Neutrophil (primary cell): ENCODE measurements around the gene ADCY2.

ENCODE experiments used
- H3K27ac ChIP-seq: fragments of 200-600 bp; sonication (generic); 2 replicates; pipeline ENCODE4 v1.5.1; 2016; ENCODE audit warnings: mild to moderate bottlenecking, moderate library complexity
- H3K27me3 ChIP-seq: fragments of 200-600 bp; sonication (generic); 2 replicates; pipeline ENCODE4 v1.6.0; 2016; ENCODE audit warnings: mild to moderate bottlenecking
- H3K36me3 ChIP-seq: fragments of 200-600 bp; sonication (generic); 2 replicates; pipeline ENCODE4 v1.5.1; 2017
- H3K4me1 ChIP-seq, 2 experiments: fragments of 200-600 bp in 1 of 2; sonication (generic) in 1 of 2; 1 replicate in 1 of 2; 2 replicates in 1 of 2; pipeline versions ENCODE4 v1.5.1 to v1.6.1; 2013 to 2016; ENCODE audit warnings: low read depth in 1 of 2, low read length in 1 of 2, mild to moderate bottlenecking in 1 of 2, moderate library complexity in 1 of 2; ENCODE audit not compliant: control insufficient read depth in 1 of 2, insufficient read depth in 1 of 2
- H3K4me3 ChIP-seq, 2 experiments: fragments of 200-600 bp in 1 of 2; sonication (generic) in 1 of 2; 1 replicate in 1 of 2; 2 replicates in 1 of 2; pipeline ENCODE4 v1.5.1; 2013 to 2016; ENCODE audit warnings: low read depth in 1 of 2, low read length in 1 of 2, mild to moderate bottlenecking in 1 of 2, moderate library complexity in 1 of 2
- H3K9me3 ChIP-seq: fragments of 200-600 bp; sonication (generic); 2 replicates; pipeline ENCODE4 v1.5.1; 2016
- CTCF ChIP-seq: fragments of 200-600 bp; sonication (generic); IDR thresholded peaks from 2 replicates; pipeline ENCODE4 v1.5.1; 2016; ENCODE audit warnings: antibody characterized with exemption

Gene ADCY2

GRCh38 chr5:7576023-7576715 lies 180.2 kb downstream of the ADCY2 start:
- Histone ChIP-seq H3K4me3 (no peak overlapping the region), H3K27ac (no peak overlapping the region), H3K4me1 (no peaks in the 10 kb centered on the region), H3K27me3 (no peaks in the 10 kb centered on the region), H3K36me3 (no peaks in the 10 kb centered on the region), H3K9me3 (no peaks in the 10 kb centered on the region)
- TF ChIP-seq CTCF, result no peak

- Histone ChIP-seq H3K27me3 (no peaks in the 10 kb centered on the region), H3K27ac (no peak overlapping the region), H3K36me3 (no peaks in the 10 kb centered on the region), H3K4me3 (no peak overlapping the region), H3K4me1 (no peaks in the 10 kb centered on the region), H3K9me3 (no peaks in the 10 kb centered on the region)
- TF ChIP-seq CTCF, result no peak
Measured at GRCh38 chr5:7577381-7577780, 181.4 kb downstream of the ADCY2 start.

- Histone ChIP-seq H3K27me3 (no peaks in the 10 kb centered on the region), H3K4me3 (no peak overlapping the region)
- no peak for TF ChIP-seq CTCF
Measured at GRCh38 chr5:7578071-7578470, 182.1 kb downstream of the ADCY2 start.

GRCh38 chr5:7584749-7585148 lies 188.8 kb downstream of the ADCY2 start:
- Histone ChIP-seq H3K36me3 (no peaks in the 10 kb centered on the region), H3K27me3 (no peaks in the 10 kb centered on the region)
- TF ChIP-seq CTCF, result no peak

More at GRCh38 chr5:7578071-7578470, 182.1 kb downstream of the ADCY2 start:
- no peaks in the 10 kb centered on the region for H3K36me3 ChIP-seq
- no peaks in the 10 kb centered on the region for H3K9me3 ChIP-seq
- H3K4me1 ChIP-seq, result no peaks in the 10 kb centered on the region
- H3K27ac ChIP-seq, result no peak overlapping the region

GRCh38 chr5:7585807-7586206 lies 189.9 kb downstream of the ADCY2 start:
- Histone ChIP-seq H3K4me1 (no peaks in the 10 kb centered on the region), H3K27ac (no peak overlapping the region), H3K27me3 (no peaks in the 10 kb centered on the region), H3K9me3 (no peaks in the 10 kb centered on the region), H3K4me3 (no peak overlapping the region), H3K36me3 (no peaks in the 10 kb centered on the region)
- no peak for TF ChIP-seq CTCF

More at GRCh38 chr5:7584749-7585148, 188.8 kb downstream of the ADCY2 start:
- Histone ChIP-seq H3K9me3 (no peaks in the 10 kb centered on the region), H3K4me3 (no peak overlapping the region), H3K4me1 (no peaks in the 10 kb centered on the region), H3K27ac (no peak overlapping the region)
